ENCODE results near the gene CDC25B. TPM values are rescaled to one million over a fixed set of nuclear protein-coding genes. Genes with fewer than 3 reads are reported as not detected.

Gene CDC25B
- total and polyA plus RNA-seq, 2 of the 13 experiments (the other 11 are each of a cell fraction or from before 2014, with no cell fraction given): 14.5 to 19.4 TPM

DNA sequence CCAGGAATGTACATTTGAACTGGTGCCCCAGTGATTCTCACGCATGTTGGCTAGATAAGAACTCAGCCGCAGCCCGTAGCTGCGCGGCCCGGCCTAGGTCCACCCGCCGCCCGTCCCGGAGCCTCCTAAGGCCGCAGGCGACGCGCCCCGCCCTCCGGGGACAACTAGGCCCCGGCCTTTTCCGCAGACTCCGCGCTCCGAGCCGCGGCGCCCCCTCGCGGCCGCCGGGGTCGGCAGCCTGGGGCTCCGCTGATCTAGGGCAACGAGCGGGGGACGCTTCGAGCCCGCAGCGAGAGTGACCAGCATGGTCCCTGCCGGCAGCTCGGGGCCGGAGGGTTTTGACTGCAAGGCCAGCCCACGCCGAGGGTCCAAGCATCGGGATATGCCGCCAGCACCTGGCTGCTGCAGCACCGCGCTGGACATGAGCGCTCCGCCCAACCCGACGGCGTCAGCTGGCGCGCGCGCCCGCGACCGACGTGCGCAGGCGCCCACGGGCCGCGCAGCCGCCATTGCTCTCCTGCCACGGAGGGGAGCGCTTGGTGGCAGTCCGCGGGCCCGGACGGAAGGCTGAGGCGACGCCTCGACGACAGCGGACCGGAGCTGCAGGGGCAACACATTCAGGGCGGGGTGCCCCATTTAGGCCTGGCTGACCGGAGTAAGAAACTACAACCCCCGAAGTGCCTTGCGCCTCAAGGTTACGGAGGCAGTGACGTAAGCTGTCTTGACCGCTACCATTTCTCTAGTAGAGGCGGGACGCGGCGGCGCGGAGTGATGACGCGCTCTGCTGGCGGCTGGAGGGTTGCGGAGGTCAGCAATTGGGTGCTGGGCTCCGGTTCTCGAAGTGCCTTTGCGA is 24.2 kb downstream of the CDC25B start, which contains the start of gene AP5S1 (continued):
- TF ChIP-seq MLX (CRISPR knock-in tag; IDR thresholded peaks at IDR 0.05) (peak; percentile 42), ZNF644 (CRISPR knock-in tag; IDR thresholded peaks at IDR 0.05; ENCODE audit: low read depth) (0 out of 2 replicates have a peak, but pooled peaks have one; percentile 32), ZNF792 (CRISPR knock-in tag; IDR thresholded peaks at IDR 0.05) (peak; percentile 90; the same call in 1 of the 2 replicates), RAD21 (CRISPR knock-in tag; IDR thresholded peaks at IDR 0.05) (peak; percentile 100), SMARCE1 (IDR thresholded peaks at IDR 0.05; ENCODE audit: borderline replicate concordance) (no peak), FOXJ3 (CRISPR knock-in tag; IDR thresholded peaks at IDR 0.05; ENCODE audit: borderline replicate concordance) (peak; percentile 57), CAMTA2 (CRISPR knock-in tag; IDR thresholded peaks at IDR 0.05; ENCODE audit: borderline replicate concordance) (peak; percentile 98), ZNF639 (CRISPR knock-in tag; conservative IDR thresholded peaks at IDR 0.05) (peak; percentile 95), SMAD3 (CRISPR knock-in tag; IDR thresholded peaks at IDR 0.05) (peak; percentile 90), JARID2 (CRISPR knock-in tag; IDR thresholded peaks at IDR 0.05; ENCODE audit: insufficient replicate concordance) (peak; percentile 23), TCF7 (IDR thresholded peaks at IDR 0.05; ENCODE audit: low read depth) (no peak), THRA (CRISPR knock-in tag; IDR thresholded peaks at IDR 0.05; ENCODE audit: borderline replicate concordance) (peak; percentile 84), HES4 (CRISPR knock-in tag; IDR thresholded peaks at IDR 0.05; ENCODE audit: borderline replicate concordance) (peak; percentile 80), ZNF296 (CRISPR knock-in tag; conservative IDR thresholded peaks at IDR 0.05) (no peak), STAG1 (CRISPR knock-in tag; IDR thresholded peaks at IDR 0.05) (peak; percentile 89), SSRP1 (CRISPR knock-in tag; IDR thresholded peaks at IDR 0.05) (peak; percentile 63; the same call in 1 of the 2 replicates), PHF21A (CRISPR knock-in tag; IDR thresholded peaks at IDR 0.05) (peak; percentile 88), FOXK2 (IDR thresholded peaks at IDR 0.05) (peak; percentile 62; the same call in 1 of the 2 replicates), KLF9 (CRISPR knock-in tag; IDR thresholded peaks at IDR 0.05; ENCODE audit: low read depth) (peak; percentile 67; the same call in 1 of the 2 replicates), YEATS2 (CRISPR knock-in tag; IDR thresholded peaks at IDR 0.05; ENCODE audit: borderline replicate concordance) (peak; percentile 89), ZSCAN12 (CRISPR knock-in tag; IDR thresholded peaks at IDR 0.05) (peak; percentile 89), ZNF768 (CRISPR knock-in tag; IDR thresholded peaks at IDR 0.05) (peak; percentile 83), CEBPB (IDR thresholded peaks at IDR 0.05; ENCODE audit: borderline replicate concordance, low read depth, low read length) (peak; percentile 72; the same call in 1 of the 2 replicates)
- TF ChIP-seq, protein P1, sequence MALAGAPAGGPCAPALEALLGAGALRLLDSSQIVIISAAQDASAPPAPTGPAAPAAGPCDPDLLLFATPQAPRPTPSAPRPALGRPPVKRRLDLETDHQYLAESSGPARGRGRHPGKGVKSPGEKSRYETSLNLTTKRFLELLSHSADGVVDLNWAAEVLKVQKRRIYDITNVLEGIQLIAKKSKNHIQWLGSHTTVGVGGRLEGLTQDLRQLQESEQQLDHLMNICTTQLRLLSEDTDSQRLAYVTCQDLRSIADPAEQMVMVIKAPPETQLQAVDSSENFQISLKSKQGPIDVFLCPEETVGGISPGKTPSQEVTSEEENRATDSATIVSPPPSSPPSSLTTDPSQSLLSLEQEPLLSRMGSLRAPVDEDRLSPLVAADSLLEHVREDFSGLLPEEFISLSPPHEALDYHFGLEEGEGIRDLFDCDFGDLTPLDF (CRISPR knock-in tag; IDR thresholded peaks at IDR 0.05): peak; percentile 92; the same call in 1 of the 2 replicates
- TF ChIP-seq, protein P2, sequence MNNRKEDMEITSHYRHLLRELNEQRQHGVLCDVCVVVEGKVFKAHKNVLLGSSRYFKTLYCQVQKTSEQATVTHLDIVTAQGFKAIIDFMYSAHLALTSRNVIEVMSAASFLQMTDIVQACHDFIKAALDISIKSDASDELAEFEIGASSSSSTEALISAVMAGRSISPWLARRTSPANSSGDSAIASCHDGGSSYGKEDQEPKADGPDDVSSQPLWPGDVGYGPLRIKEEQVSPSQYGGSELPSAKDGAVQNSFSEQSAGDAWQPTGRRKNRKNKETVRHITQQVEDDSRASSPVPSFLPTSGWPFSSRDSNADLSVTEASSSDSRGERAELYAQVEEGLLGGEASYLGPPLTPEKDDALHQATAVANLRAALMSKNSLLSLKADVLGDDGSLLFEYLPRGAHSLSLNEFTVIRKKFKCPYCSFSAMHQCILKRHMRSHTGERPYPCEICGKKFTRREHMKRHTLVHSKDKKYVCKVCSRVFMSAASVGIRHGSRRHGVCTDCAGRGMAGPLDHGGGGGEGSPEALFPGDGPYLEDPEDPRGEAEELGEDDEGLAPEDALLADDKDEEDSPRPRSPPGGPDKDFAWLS (CRISPR knock-in tag; IDR thresholded peaks at IDR 0.05; ENCODE audit: borderline replicate concordance): peak; percentile 98

All from HepG2 (cell line).